Stimulated activated CD8-positive, alpha-beta memory T cell treated with anti-CD3 and anti-CD28 coated beads, Interleukin-4, amount 100 ng/mL, for 1 hour (primary cell): ENCODE results near the gene PPP1R10.
A peak's percentile ranks its signal among the peaks of the same experiment; 100 is the strongest.

Source experiments
- DNase-seq, 2 donors: peaks; one replicate each; pipeline ENCODE4 v3.0.0-alpha.2; 2020; ENCODE audit warnings: low read depth in 2 of 2, low spot score in 1 of 2

PPP1R10 gene

DNA sequence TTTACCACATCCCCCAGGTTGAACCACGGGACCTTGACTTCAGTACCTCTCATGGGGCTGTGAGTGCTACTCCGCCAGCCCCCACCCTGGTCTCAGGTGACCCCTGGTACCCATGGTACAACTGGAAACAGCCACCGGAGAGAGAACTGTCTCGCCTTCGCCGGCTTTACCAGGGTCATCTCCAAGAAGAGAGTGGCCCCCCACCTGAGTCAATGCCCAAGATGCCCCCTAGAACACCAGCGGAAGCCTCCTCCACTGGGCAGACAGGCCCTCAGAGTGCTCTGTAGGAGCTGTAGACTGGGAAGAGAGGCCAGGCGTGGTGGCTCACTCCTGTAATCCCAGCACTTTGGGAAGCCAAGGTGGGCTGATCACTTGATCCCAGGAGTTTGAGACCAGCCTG is 8.5 kb upstream of the PPP1R10 start:
- DNase-seq: no peak

DNA sequence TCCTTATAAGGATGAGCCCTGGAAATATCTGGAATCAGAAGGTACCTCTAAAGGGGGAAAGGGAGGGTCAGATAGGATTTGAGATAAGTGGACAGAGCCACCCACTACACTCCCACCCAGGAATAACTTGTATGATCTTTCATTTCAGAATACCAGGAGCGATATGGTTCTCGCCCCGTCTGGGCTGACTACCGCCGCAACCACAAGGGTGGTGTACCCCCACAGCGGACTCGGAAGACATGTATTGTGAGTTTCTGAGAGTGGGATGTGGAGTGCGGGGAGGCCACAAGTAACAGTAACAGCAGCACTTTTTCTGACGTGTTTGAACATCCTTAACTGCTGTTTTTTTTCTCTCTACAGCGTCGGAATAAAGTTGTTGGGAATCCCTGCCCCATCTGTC is 2.5 kb upstream of the PPP1R10 start:
- no peak for DNase-seq

DNA sequence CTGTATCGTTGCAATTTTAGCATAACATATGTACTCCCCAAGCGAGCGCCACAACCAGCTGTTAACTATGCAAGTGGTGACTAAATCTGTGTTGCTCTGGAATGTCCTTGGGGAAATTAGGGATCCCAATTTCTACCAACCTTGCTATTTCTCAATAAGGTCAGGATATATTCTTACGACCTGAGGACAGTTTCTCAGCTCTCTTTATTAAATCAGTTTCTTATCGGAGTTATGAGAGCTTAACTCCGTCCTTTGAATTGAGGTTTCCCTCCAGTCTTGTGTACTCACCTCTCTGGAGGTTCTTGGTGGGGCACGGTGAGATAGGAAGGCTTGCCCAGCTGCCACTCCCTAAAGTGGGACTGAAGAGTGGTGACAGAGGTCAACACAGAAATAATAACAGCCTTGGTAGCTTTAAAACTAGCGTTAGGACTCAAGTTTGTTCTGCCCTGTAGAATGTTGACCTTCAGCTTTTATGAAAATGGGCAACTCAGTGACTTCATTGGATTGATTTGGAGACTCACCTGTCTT is 1.3 kb upstream of the PPP1R10 start:
- DNase-seq: no peak

DNA sequence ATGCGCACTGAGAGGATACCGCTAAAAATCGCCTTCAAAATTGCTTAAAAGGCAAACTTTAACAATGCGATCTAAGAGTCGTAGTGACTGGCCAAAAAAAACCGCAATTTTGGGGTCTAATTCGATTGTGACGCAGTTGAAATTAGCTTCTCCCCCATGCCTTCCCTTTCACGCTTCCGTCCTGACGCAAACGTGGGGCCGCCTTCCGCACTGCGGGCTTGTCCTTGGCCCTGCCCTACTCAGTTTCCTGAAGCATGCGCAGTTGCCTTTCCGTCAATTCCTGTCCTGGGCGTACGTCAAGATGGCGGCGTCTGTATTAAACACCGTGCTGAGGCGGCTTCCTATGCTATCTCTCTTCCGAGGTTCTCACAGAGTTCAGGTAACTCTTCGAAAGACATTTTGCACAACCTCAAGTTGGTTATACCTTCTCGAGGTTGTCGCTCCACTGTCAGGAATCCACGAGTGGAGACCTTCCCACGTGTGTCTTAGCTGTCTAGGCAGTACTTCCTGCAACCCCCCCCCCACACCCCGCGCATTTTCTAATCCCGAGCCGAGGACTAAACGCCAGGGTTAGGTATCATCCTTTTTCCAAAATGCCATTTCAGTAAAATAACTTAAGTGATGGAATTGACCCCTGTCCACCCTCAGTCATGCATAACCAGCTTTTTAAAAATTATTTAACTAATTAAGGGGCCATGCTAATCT is 674 bp upstream of the PPP1R10 start, which contains the start of gene MRPS18B:
MRPS18B (plus strand) TSS at position 276 of the 705 bp plus-strand sequence; CDS start at position 302, 26 bp downstream.
- DNase-seq: peak; percentile 93 to 97

DNA sequence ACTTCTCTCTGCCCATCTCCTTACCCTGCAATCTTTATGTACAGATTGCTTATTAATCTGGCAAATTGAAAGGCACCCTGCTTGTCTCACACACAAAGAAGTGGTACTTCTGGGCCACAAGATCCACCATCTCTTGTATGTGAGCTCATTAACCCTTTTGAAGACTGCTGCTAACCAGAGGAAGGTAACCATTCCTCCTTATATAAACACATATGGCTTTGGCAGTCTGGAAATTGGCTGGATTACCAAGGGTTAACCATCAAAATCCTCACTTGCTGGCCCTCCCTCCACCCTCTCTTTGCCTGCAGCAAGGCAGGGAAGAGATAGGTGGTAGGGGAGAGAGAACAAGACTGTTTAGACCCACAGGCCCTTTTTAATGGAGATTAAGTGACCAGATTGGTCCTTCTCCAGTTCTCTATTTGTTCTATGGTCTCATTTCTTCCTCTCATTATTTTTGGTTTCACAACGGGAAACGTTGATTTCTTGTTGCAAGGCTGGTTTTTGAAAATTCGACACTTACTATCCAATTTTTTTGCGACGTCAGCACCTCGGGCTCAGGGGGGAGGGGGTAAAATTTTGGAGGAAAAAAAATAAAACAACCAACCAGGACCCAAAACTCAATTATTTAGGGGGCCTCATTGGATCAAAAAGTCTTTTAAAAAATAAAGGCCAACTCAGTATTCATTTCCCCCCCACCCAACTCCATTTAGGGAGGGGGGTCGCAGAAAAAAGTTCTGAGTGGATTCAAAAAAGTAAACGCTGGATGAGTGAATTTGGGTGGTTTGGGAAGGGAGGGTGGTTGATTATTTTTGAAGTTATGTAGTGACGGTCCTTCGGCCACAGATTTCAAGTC is 859 bp downstream of the PPP1R10 start:
- DNase-seq: no peak

DNA sequence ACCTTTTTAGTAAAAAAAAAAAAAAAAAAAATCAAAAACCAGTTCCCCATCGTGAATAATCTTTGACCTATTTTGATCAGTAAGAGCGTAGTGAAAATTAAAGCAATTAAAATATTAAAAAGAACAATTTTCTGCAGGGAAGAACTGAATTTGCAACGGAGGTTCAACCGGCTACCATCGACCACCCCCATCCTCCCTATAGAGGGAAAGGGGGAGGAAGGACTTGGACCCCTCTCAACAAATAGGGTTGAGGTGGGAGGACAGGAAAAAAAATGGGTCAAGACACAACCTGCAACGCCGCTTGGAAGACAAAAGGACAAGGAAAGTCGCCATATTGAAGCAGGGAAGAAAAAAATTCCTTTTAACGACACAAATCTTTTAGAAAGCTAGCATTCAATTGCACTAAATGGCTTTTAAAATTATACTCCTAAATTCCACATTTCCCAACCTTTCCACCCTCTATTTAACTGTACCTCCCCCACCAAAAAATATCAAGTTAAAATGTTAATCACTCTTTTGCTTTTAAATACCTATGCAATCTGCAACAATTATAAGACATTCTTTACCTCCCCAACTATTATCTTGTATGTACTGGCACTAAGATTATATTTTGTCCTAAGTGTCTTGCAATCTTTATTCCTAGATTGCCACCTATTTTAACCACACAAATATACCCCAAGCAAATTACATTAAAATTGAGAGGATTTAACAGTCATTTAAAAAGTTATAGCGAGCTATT is 1.7 kb downstream of the PPP1R10 start:
- no peak for DNase-seq

DNA sequence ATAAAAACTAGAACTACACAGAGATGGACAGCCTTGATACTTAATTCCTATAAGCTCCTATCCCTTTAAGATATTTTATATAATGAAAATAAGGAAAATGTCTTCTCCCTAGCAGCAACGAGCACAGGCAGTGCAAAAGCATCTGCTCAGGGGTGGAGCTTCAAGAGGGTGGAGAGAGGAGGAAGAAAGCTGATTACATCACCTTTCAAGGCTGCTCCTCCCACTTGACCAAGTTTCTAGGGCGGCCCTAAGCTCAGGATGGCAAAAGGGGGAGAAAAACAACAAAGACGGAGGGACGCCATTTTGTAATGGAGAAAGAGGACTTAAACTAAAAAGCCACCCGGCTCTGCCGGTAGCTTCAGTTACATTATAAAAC is 2.2 kb downstream of the PPP1R10 start:
- peak; percentile 51 to 69 for DNase-seq

DNA sequence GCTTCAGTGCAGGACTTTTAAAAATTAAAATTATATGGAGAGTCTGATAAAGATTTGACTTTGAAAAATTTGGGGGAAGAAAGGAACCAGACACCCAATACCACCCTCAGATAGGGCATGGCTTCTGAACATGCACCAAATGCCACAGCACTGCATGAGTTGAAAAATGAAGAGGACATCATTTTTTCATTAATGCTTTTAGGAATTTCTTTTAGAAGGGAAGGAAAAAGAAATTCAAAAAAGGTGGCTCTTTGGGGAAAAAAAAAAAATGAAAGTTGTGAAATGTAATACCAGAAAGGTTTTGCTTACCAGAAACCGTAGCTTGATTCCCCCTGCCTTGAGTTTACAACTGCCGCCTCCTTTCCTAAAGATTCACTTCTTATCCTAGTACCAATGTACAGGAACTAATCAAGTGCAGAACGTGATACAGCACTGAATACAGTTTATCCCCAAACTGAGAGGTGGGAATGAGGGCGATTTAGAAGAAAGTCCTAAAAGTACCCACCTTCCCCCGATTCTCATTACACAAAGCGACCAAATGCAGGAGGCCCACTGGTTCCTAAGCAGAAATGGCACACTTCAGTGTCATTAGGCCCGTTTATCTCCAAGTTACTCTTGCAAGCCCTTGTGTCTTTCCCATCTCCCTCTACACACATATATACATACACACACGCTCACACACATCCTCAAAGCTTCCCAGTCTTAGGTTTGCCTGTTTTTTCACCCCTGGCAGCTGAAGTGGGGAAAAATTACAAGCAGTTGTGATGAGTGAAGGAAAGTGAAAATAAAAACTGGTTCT is 2.8 kb downstream of the PPP1R10 start:
- no peak for DNase-seq

DNA sequence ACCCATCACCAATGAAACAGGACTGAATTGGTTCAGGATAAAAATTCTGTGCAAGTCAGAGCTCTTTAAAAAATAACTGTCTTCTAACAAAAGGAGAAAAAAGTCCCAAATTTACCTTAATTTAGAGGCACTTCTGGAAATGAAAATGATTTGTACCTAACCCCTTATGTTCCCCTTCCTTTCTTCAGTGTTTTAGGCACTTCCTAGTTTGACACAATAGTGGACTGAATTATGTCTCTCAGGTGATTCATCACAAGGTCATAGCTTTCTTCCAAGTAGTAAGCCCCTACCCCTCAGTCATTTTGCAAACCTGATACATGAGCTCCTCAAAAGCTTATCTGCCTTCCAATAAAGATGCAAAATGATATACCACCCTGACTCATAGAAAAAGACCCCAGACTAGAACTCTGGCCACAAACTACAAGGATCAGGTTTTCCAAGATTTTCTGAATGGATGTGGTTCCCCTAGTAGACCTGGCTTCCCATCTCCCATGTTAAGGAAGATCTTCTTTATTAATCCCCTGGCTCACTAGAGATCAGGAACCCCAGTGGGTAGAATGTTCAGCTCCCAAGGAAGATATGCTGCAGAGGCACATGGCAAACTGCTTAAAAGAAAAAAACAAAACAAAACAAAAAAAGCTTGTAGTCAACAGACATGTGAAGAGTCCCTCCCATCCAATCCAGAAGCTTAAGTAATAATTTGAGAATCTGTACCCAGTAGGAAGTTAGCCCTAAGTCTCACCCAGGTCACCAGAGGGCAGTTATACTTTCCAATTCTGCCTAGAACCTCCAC is 3.6 kb downstream of the PPP1R10 start:
- DNase-seq: no peak

DNA sequence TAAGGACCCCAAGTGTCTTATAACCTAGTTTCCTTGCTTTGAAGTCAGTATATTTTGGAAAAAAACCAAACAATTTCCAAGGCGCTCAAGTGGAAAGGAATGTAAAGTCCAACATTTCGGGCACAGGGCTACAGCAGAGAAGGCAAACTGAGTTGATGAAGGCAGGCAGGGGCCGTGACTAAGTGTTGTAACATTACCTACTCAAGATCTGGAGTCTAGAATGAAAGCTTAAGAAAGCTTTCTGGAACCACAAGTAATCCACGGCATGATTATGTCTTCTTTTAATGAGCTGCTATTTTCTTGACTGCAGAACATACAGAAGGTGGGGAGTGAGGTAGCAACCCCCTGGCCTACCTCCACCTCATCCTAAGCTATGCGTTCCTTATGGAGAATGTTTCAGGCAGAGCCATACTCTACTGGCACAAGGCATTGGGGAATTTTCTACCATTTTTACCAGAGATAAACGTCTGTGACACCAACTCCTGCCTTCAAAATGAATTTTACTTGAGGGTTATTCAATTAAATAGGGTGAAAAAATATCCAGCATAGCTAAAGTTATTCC is 4.3 kb downstream of the PPP1R10 start:
- DNase-seq: no peak

DNA sequence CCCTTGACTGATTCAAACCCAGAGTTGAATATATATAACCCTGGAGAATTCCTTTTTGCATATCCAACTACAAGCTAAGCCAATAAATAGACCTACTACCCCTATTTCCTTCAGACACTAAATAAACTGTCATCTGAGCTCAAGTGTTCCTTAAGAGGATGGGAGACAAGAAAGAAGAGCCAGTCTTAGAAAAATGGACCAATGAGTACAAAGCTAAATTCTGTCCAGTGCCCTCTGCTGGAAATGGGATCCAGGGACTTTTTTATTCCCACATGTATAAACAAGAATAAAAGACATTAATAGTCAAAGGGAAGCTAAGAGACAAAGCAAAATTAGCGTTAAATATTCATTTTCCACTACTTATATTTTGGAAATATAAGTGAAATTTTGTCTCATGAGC is 4.8 kb downstream of the PPP1R10 start:
- DNase-seq: no peak

DNA sequence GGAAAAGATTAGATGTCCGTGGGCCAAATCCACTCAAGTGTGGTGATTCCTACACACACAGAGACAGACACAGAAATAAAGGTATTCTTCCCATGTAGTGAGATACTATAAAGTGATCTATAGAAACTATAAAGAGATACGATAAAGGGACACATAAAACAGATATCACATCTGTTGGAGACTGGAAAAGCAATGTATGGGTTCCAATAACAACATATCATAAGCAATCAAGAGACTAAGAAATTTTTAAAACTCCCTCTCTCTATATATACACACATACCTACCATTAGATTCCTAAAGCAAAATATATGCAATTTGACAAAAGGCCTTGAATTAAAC is 5.2 kb downstream of the PPP1R10 start:
- no peak for DNase-seq

DNA sequence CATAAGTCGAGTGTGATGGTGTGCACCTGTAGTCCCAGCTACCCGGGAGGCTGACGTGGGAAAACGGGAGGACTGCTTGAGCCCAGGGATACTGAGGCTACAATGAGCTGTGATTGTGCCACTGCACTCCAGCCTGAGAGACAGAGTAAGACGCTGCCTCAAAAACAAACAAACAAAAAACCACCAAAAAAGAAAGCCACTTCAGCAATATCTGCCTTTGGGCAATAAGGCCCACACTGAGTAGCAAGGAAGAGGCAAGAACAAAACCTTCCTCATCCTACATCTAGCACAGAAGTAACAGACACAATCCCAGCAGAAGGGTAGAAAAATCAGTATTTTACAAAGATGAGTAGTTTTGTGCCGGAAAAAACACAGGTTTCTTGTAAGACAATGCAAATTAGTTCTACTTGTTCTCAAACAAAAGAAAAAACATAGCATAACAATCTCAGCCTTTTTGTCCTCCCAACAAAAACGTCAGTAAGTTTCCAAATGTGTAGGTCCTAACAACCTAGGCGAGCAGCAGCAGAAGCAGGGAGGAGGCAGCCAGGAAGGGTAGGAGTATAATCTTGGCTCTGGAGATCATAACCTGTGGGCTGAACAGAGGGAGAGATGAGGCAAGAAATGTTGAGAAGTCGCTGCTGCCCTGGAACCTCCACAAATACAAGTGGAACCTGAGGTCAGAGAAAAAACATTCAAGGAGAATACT is 5.7 kb downstream of the PPP1R10 start:
- DNase-seq: no peak

DNA sequence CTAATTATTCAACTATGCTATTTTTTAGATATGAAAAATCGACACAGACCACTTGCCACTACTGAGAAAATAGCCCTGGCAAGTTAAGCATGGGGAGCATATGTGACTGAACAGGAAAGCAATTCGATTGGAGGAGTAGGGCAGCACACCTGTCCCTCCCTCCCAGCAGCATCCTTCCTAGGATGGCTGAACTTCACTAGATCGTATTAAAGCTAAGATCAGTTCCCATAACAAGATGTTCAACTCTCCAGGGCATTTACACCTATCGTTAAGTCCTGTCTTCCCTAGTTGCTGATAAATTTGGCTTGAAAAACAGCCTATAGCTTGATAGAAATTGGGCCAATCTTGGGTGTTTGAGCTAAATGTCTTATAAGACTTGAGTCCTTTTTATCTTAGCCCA is 7.0 kb downstream of the PPP1R10 start:
- DNase-seq: no peak

DNA sequence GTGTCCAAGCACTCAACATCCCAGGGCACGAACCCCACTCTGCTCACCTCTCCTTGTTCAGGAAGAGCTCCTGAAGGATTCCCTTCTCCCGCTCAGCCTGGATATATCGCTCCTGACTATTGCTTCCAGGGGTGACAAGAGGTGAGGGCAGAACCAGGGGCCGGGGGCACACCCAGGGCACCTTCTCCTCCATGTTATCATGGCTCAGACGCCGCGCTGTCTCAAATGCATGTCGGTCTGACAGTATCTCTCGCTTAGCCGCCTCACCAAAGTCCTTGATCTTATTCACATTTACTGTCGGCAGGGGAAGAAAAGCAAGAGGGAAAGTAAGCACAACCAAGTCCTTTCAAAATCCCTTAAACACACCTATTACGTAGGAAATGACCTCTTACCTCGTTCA is 13.1 kb downstream of the PPP1R10 start:
- DNase-seq: no peak

DNA sequence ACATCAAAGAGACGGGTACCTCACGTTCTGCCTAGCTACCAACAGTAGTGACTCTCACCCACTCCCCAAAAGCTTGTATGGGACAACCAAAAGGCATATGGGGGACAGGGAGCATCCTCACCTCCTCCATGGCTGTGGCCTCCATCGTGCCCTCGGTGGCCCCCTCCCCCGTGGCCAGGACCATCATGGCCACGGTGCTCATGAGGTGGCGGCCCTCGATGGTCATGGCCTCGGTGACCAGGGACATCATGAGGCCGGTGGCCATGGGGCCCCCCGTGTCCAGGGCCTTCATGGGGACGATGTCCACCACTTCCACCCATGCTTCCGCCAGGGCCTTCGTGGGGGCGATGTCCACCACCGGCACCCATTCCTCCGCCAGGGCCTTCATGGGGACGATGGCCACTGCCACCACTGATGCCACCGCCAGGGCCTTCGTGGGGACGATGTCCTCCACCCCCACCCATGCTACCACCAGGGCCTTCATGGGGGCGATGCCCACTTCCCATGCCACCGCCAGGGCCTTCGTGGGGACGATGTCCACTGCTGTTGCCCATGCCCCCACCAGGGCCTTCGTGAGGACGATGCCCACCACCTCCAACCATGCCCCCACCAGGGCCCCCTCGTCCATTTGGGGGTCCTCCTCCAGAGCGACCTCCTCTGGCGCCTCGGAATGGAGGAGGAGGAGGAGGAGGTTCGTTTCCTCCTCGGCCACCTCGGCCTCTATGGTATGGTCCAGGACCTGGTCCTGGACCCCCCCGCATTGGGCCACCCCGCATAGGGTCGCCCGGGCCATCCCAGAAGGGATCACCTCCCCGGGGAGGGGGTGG is 15.0 kb downstream of the PPP1R10 start:
- DNase-seq: no peak

DNA sequence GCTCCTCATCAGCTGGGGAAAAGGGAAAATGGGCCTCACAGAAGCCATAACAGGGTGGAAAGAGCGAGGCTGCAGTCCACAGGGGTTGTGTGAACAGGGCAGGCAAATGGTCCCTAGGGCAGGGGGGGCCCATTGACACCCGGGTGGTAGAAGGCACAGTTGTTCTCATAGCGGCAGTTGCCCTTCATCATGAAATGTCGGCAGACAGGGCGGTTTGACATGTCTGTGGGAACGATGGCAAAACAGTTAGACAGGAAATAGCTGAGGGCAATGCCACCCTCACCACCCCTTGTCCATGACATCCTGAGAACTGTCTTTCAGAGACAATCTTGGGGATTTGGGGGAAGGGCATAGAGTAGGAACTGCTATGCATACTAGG is 15.6 kb downstream of the PPP1R10 start:
- no peak for DNase-seq

DNA sequence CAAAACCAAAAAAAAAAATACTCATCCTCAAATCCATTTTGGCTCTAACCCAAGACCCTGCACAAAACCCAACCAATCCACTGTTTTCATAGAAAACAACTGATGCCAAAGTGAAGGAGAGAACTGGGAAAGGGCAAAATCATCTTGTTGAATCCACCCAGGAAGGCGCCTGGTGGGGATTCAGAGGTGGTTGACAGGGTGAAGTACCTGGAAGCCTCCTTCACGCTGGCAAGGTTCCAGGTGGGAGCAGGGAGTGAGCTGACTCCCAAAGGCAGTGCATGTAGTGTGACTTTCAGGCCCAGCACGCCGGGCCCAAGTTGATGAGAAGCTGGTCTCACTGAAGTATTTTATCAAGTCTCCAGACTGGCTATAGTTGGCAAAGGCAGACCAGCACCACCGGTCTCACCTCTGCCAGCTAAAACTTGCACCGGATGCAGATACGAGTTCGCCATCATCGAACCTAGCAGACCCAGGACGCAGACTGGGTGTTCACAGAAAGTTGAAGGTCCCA is 16.5 kb downstream of the PPP1R10 start:
- no peak for DNase-seq
